SU-DHL-6 (cell line): ENCODE results near the gene TADA2A.

Source experiments
- CTCF ChIP-seq: fragments of 200-600 bp; sonication (generic); IDR thresholded peaks from one replicate; pipeline ENCODE4 v1.5.1; 2017; ENCODE audit warnings: antibody characterized with exemption, mild to moderate bottlenecking, low read length, moderate library complexity; ENCODE audit not compliant: insufficient read depth, poor library complexity, severe bottlenecking
- EZH2phosphoT487 ChIP-seq: fragments of 200-600 bp; sonication (generic), shearing (Covaris generic); conservative IDR thresholded peaks from 2 replicates; pipeline ENCODE4 v1.6.1; 2018; ENCODE audit warnings: mild to moderate bottlenecking, antibody characterized with exemption, low read length, moderate library complexity, mixed read lengths

- TF ChIP-seq CTCF, result no peak
- TF ChIP-seq EZH2phosphoT487, result no peak
Observed at GRCh38 chr17:37465069-37465616, 58.5 kb downstream of the TADA2A start.
